GM21737 (cell line): ENCODE data around the gene DNAH6.

Source experiments
- ATAC-seq: cut with Tn5 transposase; IDR thresholded peaks from one replicate; pipeline ENCODE4 v1.9.1; 2021; ENCODE audit warnings: mild to moderate bottlenecking, moderate library complexity; ENCODE audit not compliant: unreplicated experiment

Gene DNAH6

DNA sequence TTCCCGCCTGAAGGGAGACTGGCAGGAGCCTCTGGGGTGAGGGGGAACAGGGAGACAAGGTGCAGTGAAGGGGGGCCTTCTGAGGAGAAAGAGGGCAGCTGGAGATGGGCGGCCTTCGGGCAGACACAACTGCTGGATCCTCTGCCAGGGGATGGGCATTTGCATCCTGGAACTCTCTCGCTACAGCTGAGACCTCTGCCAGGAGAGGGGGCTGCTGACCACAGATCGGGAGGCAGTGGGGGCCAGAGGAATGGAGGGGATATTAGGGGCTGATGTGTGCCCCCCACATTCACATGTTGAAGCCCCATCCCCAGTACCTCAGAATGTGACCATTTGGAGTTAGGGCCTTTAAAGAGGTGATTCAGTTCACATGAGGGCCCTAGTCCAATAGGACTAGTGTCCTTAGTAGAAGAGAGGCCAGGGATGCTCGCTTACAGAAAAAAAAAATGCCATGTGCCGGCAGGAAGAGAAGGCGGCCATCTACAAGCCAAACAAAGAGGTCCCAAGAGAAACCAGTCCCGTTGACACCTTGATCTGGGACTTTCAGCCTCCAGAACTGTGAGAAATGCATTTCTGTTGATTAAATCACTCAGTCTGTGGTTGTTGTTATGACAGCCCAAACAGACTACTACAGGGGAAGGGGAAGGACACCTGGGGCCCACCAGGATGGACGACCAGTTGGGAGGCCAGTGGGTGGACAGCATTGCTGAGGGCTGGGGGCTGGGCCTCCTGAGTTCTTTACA, 314.6 kb downstream of the DNAH6 start:
- no peak for ATAC-seq

GRCh38 chr2:84832772-84833461, 316.6 kb downstream of the DNAH6 start:
- ATAC-seq = peak; percentile 88

DNA sequence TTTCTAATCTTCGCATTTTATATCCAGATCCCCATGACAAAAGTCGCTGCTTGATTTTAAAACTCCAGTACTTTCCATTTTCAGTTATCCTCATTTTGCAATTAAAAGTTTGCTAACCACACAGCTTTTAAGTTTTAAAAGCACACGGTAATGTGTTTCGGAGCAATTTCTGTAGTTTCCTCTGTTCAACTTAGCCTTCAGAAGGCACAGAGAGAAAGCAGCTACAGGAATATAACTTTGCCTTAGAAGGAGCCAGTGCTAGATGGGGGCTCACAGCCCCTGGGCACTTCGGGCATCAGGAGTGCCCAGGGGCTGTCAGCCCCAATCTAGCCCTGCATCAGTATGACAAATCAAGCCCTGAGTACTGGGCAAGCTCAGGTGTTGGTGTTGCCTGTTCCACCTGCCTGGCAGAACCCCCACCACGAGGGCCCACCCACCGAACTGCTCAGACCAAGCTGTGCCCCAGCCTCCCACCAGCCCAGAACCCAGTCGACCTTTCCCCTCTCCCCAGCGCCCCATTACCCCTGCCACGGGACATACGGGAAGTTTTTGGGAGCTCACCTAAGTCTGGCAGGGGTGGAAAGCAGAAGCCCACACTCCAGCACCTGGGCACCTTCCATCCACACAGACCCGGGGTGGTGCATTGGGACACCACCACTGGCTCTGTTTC, 317.3 kb downstream of the DNAH6 start:
- no peak for ATAC-seq

DNA sequence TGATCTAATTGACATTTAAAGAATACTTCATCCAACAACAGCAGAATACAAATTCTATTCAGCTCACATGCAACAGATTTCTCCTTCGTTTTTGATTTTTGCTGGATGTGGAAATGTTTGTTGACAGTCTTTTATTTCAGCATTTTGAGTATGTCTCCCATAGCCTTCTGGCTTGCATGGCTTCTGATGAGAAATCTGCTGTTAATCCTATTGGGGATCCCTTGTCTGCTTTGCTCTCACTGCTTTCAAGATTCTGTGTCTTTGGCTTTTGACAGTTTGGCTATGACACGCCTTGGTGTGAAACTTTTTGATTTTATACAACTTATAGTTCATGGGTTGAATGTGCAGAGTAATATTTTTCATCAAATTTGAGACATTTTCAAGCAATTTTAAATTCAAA, 319.9 kb downstream of the DNAH6 start:
- no peak for ATAC-seq

DNA sequence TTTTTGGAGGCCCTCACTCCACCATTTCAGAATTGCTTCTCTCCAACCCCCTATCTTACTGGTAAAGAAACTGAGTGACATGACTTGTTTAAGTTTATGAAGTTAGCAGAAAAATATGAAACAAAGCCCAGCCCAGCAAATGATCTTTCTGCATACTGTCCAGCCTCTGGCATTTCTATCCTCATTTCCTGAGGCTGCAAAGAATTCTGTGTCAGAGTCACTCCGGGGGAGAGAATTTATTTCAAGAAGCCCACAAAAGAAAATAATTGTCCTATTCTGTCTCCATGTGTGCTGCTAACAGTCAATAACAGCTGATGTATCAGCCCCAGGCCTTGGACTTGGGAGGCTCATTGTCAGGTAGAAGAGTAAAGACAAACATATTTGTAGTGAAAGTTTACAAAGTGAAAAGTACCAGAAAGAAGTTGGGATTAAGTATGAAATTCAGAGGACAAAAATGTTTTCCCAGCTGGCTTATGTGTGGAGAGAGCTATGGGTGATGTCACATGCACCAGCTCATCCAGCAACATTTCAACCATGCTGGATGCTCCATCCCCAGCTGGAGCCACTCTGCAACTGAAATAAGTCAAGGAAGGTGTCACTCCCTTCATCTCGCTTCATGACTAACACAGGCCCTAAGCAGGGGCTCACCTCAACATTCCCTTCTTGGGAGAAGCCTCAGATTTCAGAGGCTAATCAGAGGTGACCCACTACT, 322.3 kb downstream of the DNAH6 start:
- no peak for ATAC-seq

GRCh38 chr2:84839851-84840250, 323.6 kb downstream of the DNAH6 start:
- ATAC-seq = no peak

DNA sequence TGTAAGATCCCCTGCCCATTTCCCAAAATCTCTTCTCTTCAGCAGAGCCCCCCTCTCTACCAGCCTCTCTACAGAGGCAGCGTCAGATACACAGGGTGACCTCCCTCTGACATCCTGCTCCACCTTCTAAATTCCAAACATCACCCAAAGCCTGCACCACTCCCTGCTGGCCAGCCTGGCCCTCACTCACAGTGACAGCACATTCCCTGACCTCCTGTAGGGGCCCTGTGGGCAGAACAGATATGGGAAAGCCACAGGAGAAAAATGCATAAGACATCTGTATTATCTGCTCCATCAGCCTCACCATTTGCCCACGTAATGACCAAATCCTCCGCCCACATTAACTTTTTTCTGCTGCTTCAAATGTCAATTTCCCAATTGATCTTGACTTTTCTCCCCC, 324.0 kb downstream of the DNAH6 start:
- ATAC-seq = no peak

GRCh38 chr2:84841577-84841976, 325.3 kb downstream of the DNAH6 start:
- no peak for ATAC-seq

DNA sequence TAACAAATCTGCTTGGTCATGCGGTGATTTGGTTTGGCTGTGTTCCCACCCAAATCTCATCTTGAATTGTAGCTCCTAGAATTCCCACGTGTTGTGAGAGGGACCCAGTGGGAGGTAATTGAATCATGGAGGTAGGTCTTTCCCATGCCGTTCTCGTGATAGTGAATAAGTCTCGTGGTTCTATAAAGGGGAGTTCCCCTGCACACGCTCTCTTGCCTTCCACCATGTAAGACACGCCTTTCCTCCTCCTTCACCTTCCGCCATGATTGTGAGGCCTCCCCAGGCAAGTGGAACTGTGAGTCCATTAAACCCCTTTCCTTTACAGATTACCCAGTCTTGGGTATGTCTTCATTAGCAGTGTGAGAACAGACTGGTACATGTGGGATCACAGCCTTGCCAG, 327.8 kb downstream of the DNAH6 start:
- ATAC-seq = no peak

- ATAC-seq = no peak
These were observed 329.9 kb downstream of the DNAH6 start for GRCh38 chr2:84846041-84846663.

- no peak for ATAC-seq
These were observed 330.4 kb downstream of the DNAH6 start for GRCh38 chr2:84846741-84847142.

- no peak for ATAC-seq
These were observed 331.2 kb downstream of the DNAH6 start for GRCh38 chr2:84847326-84848050.

- ATAC-seq = no peak
These were observed 333.1 kb downstream of the DNAH6 start for GRCh38 chr2:84849271-84849952.

DNA sequence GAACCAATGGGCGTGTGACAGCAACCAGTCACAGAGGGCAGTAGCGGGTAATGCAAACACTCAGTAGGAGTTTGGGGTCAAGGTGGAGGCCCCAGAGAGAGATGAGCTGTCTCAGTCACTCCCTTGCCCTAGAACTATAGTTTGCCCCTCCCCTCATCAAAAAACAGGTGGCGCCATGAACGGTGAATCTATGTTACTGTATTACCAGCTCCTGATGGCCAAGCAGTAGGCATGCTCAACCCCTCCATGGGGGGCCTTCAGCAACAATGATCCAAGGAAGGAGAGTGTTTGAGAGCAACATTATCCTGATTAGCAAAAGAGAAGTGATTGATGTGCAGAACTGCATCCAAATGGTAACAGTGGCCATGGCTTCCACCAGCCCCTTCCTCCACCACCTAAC, 334.2 kb downstream of the DNAH6 start:
- ATAC-seq = no peak

- ATAC-seq = no peak
These were observed 335.6 kb downstream of the DNAH6 start for GRCh38 chr2:84851876-84852275.

DNA sequence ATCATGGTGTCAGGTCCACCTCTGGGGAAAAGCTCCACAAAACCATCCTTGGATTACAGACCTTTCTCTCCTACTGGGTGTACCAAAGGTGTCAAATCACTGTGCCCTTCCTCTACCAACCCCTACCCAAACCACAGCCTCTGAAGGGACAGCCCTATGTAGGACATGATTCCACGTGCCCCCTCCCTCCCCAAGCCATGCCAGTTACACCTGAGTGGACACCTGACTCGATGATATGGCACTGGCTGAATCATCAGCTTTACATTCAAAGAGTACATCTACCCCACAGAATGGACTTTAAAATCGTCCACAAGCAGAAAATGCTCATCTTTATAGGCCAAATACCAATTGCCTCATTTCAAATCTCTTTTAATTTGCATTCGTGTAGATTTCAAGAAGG, 338.6 kb downstream of the DNAH6 start:
- ATAC-seq = no peak

DNA sequence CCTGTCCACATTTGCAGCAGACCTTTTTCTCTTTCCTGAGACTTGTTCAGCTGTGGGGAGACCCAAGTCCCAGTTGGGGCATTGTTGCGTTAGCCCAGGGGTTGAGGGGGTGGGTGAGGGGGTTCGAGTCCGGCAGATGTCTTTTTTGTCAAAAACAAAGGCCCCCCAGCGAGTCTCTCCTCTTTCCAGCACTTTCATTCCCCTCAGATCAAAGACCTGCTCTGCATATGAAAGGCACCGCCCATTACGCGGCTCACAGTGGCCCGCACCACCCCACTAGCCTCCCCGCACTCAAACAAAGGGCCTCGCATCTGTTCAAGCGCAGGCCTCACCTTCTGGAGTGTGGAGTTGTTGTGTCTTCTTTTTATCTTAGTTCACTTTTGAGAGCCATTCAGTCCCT, 339.4 kb downstream of the DNAH6 start:
- no peak for ATAC-seq

- ATAC-seq = no peak
These were observed 340.5 kb downstream of the DNAH6 start for GRCh38 chr2:84856787-84857186.

DNA sequence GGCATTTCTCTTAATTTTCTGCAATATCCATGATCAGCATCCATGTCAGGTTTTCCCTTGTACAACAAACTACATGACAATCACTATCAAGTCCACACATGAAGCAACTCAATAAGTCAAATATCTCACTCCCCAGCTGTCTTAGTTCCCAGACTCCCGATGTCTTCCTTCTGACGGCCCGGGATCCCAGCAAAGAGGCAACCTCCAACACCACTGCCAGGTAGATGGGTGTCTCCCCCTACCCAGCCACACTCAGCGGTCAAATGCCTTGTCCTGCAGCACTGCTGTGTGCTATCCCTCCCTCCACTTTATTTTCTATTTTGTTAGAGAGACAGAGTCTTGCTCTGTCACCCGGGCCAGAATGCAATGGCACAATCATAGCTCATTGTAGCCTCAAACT, 341.3 kb downstream of the DNAH6 start:
- no peak for ATAC-seq

DNA sequence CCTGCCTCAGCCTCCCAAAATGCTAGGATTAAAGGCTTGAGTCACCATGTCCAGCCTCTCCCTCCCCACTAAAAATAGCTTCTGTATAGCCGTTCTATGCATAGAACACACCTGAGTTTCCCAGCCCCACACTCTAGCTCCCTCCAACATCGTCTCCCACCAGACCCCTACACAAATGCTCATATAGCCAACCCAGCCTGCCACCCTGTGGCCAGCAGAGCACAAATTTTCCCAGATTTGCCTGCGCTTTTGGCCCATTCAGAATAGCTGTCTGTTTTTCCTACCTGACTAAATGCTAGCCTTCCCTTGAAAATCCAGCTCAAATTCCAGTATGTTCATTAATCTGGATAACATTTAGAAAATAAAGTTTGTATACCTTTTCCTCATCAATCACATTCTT, 341.8 kb downstream of the DNAH6 start:
- no peak for ATAC-seq
